Calu3 (cell line): Measurements from ENCODE around the gene NRP2. TPM values are rescaled to one million over a fixed set of nuclear protein-coding genes. Genes with fewer than 3 reads are reported as not detected.

Source experiments
- BruUV-seq: library from RNA; stranded (reverse); fragments of 400-500 nt; replicated peaks from 2 replicates; lab custom pipeline; 2021; lab: Mats Ljungman, UMichigan
- CTCF ChIA-PET: fragments of 300-600 bp; sonication (Branson Sonifier 250); formaldehyde crosslinking; loops from one replicate; lab custom pipeline; 2022; ENCODE audit warnings: antibody characterized with exemption; lab: Charles Lee
- DNase-seq: peaks from one replicate; pipeline ENCODE4 v3.0.0; 2022
- H3K27ac Mint-ChIP-seq: one replicate; pipeline ENCODE4 v1.8.0; 2022; ENCODE audit warnings: mixed read lengths; ENCODE audit not compliant: unreplicated experiment
- H3K27me3 Mint-ChIP-seq: one replicate; pipeline ENCODE4 v1.8.0; 2022; ENCODE audit warnings: mixed read lengths; ENCODE audit not compliant: unreplicated experiment
- H3K36me3 Mint-ChIP-seq: one replicate; pipeline ENCODE4 v1.8.0; 2022; ENCODE audit warnings: mild to moderate bottlenecking, moderate library complexity, mixed read lengths; ENCODE audit not compliant: insufficient read depth, unreplicated experiment
- H3K4me1 Mint-ChIP-seq: one replicate; pipeline ENCODE4 v1.8.0; 2022; ENCODE audit warnings: mild to moderate bottlenecking, low read depth, mixed read lengths; ENCODE audit not compliant: unreplicated experiment
- H3K4me3 Mint-ChIP-seq: one replicate; pipeline ENCODE4 v1.8.0; 2022; ENCODE audit warnings: mild to moderate bottlenecking, low read depth, moderate library complexity, mixed read lengths; ENCODE audit not compliant: unreplicated experiment
- H3K9me3 Mint-ChIP-seq: one replicate; pipeline ENCODE4 v1.8.0; 2022; ENCODE audit warnings: low read depth, mixed read lengths; ENCODE audit not compliant: unreplicated experiment
- CTCF ChIP-seq: fragments of 200-600 bp; IDR thresholded peaks from one replicate; pipeline ENCODE4 v1.8.0; 2022; ENCODE audit warnings: antibody characterized with exemption; ENCODE audit not compliant: unreplicated experiment
- intact Hi-C: fragments of 100-400 bp; cut with micrococcal nuclease; formaldehyde crosslinking; loops from one replicate; pipeline ENCODE4 v1.10.0; 2022; ENCODE audit not compliant: unreplicated experiment
- total RNA-seq: library from RNA; stranded (reverse); gene quantifications from 2 replicates; pipeline ENCODE4 v1.2.3, GENCODE V29; 2022

The NRP2 gene
- total RNA-seq, 1 experiment from 2014 or later = 19.9 TPM

DNA sequence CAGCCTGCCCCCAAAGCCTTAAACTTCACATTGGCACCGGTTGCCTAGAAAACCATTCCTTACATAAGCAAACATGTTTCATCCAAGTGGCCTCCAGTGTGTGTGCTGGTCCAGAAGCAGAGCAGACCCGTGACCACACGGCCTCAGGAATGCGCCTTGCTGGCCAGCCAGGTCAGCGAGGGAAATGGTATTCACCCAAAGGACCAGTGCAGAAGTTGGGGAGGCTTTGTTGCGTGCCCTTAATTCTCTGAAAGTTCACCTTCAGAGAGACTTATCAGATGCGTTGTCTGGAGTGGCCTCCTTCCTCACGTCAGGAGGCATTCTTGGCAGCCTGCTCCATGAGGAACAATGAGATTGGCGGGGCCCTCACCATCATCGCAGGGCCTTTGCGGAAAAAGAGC is 25.9 kb downstream of the NRP2 start:
- BruUV-seq = no TSS peak
- Mint-ChIP-seq H3K27ac (no peak overlapping the region), H3K27me3 (no peaks in the 10 kb centered on the region), H3K4me1 (peaks cover 20% of the 10 kb centered on the region), H3K36me3 (no peaks in the 10 kb centered on the region), H3K9me3 (no peaks in the 10 kb centered on the region), H3K4me3 (no peak overlapping the region)
- CTCF ChIA-PET = no interaction called here
- no peak for TF ChIP-seq CTCF
- intact Hi-C loops = no loop called here
- DNase-seq = no peak

GRCh38 chr2:205709319-205709718 is 27.0 kb downstream of the NRP2 start:
- DNase-seq = no peak

DNA sequence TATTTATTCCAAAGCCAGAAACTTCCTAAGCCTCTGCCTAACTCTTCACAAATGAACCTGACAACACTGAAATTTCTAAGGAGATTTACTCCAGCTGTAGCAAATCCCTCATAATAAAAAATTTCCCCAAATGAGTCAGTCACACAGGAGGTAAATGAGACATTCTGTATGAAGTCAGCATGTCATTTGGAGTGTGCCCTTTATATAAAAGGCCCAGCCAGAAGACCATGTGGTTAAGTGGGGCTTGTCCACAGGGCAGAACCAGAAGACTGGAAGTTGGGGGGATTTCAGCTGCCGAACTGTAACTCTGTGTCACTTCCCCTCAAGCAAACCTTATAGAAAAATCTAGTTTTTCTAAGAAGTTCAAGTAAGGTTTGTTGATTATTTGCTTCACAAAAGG is 30.2 kb downstream of the NRP2 start:
- Mint-ChIP-seq H3K9me3 (no peaks in the 10 kb centered on the region), H3K36me3 (no peaks in the 10 kb centered on the region), H3K4me1 (no peaks in the 10 kb centered on the region), H3K4me3 (no peak overlapping the region), H3K27me3 (no peaks in the 10 kb centered on the region), H3K27ac (no peak overlapping the region)
- BruUV-seq = no TSS peak
- CTCF ChIA-PET = no interaction called here
- intact Hi-C loops = no loop called here
- DNase-seq = no peak
- TF ChIP-seq CTCF = no peak

More at GRCh38 chr2:205709319-205709718, 27.0 kb downstream of the NRP2 start:
- Mint-ChIP-seq H3K36me3 (no peaks in the 10 kb centered on the region), H3K27me3 (no peaks in the 10 kb centered on the region), H3K27ac (no peak overlapping the region), H3K4me1 (peaks cover 15% of the 10 kb centered on the region), H3K4me3 (no peak overlapping the region), H3K9me3 (no peaks in the 10 kb centered on the region)
- CTCF ChIA-PET = no interaction called here
- TF ChIP-seq CTCF = no peak
- intact Hi-C loops = no loop called here
- no TSS peak for BruUV-seq

DNA sequence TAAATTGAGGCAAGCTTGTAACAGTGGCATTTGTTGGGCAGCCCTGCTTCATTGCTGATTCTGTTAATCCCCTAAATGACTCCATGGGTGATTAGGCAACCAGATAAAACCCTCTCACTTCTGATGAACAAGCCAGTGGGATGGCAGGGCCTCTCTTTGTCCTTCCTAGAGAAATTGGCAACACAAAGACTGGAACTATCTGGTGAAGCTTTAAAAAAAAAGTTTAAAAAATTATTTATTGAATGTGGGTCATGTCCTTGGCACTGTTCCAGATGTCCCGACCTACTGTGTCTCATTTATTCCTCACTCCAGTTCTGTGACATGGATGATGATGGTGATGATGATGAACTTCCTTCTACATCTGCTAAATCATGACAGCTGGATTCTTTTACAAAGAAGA is 30.8 kb downstream of the NRP2 start:
- no peak for TF ChIP-seq CTCF
- CTCF ChIA-PET = no interaction called here
- intact Hi-C loops = no loop called here
- Mint-ChIP-seq H3K27me3 (no peaks in the 10 kb centered on the region), H3K27ac (no peak overlapping the region), H3K9me3 (no peaks in the 10 kb centered on the region), H3K4me1 (no peaks in the 10 kb centered on the region), H3K36me3 (no peaks in the 10 kb centered on the region), H3K4me3 (no peak overlapping the region)
- no peak for DNase-seq
- BruUV-seq = no TSS peak
